Measurements from ENCODE around the gene SRSF1.

The SRSF1 gene

GRCh38 chr17:58019521-58019920 is 12.5 kb upstream of the SRSF1 start:
- in situ Hi-C loops (cut with MboI; ENCODE audit: low sequenced_read_pairs) = no loop called here

GRCh38 chr17:58019039-58019438 is 12.0 kb upstream of the SRSF1 start:
- in situ Hi-C loops (cut with MboI; ENCODE audit: low sequenced_read_pairs) = no loop called here

- in situ Hi-C loops (cut with MboI; ENCODE audit: low sequenced_read_pairs) = no loop called here
Observed at GRCh38 chr17:58010067-58010799, 3.2 kb upstream of the SRSF1 start.

- in situ Hi-C loops (cut with MboI; ENCODE audit: low sequenced_read_pairs) = no loop called here
Observed at GRCh38 chr17:58007781-58008706, 998 bp upstream of the SRSF1 start.

GRCh38 chr17:58006560-58006923 is 504 bp downstream of the SRSF1 start:
- in situ Hi-C loops (cut with MboI; ENCODE audit: low sequenced_read_pairs) = no loop called here

GRCh38 chr17:58005728-58006559 is 1.1 kb downstream of the SRSF1 start:
- in situ Hi-C loops (cut with MboI; ENCODE audit: low sequenced_read_pairs) = no loop called here

GRCh38 chr17:58005031-58005727 is 1.9 kb downstream of the SRSF1 start:
- in situ Hi-C loops (cut with MboI; ENCODE audit: low sequenced_read_pairs) = no loop called here

- in situ Hi-C loops (cut with MboI; ENCODE audit: low sequenced_read_pairs) = no loop called here
Observed at GRCh38 chr17:58004060-58004459, 3.0 kb downstream of the SRSF1 start.

- in situ Hi-C loops (cut with MboI; ENCODE audit: low sequenced_read_pairs) = no loop called here
Observed at GRCh38 chr17:58002973-58003372, 4.1 kb downstream of the SRSF1 start.

GRCh38 chr17:58002154-58002948 is 4.7 kb downstream of the SRSF1 start:
- in situ Hi-C loops (cut with MboI; ENCODE audit: low sequenced_read_pairs) = no loop called here

GRCh38 chr17:58001461-58002124 is 5.5 kb downstream of the SRSF1 start:
- in situ Hi-C loops (cut with MboI; ENCODE audit: low sequenced_read_pairs) = no loop called here

- in situ Hi-C loops (cut with MboI; ENCODE audit: low sequenced_read_pairs) = loop anchor here (5.0 kb wide), 1 partner anchor 147 kb away; the partner anchor contains the start of gene MRPS23
Observed at GRCh38 chr17:57999496-58000017, 7.5 kb downstream of the SRSF1 start.

- in situ Hi-C loops (cut with MboI; ENCODE audit: low sequenced_read_pairs) = loop anchor here (5.0 kb wide), 1 partner anchor 147 kb away; the partner anchor contains the start of gene MRPS23
Observed at GRCh38 chr17:57999010-57999495, 8.0 kb downstream of the SRSF1 start.

GRCh38 chr17:57997085-57997809 is 9.8 kb downstream of the SRSF1 start:
- in situ Hi-C loops (cut with MboI; ENCODE audit: low sequenced_read_pairs) = loop anchor here (5.0 kb wide), 1 partner anchor 145 kb away; the partner anchor contains the start of gene MRPS23

- in situ Hi-C loops (cut with MboI; ENCODE audit: low sequenced_read_pairs) = loop anchor here (5.0 kb wide), 1 partner anchor 143 kb away; the partner anchor contains the start of gene MRPS23
Observed at GRCh38 chr17:57995076-57995956, 11.7 kb downstream of the SRSF1 start.

- in situ Hi-C loops (cut with MboI; ENCODE audit: low sequenced_read_pairs) = no loop called here
Observed at GRCh38 chr17:57994436-57994835, 12.6 kb downstream of the SRSF1 start.
